Erythroblast (primary cell): ENCODE measurements around the gene CDH2.

Source experiments
- DNase-seq, 2 experiments: peaks; one replicate each; lab custom pipeline; 2025; lab: John Stamatoyannopoulos, UW
- GATA1 ChIP-seq: IDR thresholded peaks from 2 replicates; pipeline ENCODE4 v1.6.1; 2011; ENCODE audit warnings: low read depth, mild to moderate bottlenecking, control low read depth, low read length, moderate library complexity
- POLR2A ChIP-seq: IDR thresholded peaks from 2 replicates; pipeline ENCODE4 v1.6.1; 2011; ENCODE audit warnings: mild to moderate bottlenecking, low read length

Gene CDH2

DNA sequence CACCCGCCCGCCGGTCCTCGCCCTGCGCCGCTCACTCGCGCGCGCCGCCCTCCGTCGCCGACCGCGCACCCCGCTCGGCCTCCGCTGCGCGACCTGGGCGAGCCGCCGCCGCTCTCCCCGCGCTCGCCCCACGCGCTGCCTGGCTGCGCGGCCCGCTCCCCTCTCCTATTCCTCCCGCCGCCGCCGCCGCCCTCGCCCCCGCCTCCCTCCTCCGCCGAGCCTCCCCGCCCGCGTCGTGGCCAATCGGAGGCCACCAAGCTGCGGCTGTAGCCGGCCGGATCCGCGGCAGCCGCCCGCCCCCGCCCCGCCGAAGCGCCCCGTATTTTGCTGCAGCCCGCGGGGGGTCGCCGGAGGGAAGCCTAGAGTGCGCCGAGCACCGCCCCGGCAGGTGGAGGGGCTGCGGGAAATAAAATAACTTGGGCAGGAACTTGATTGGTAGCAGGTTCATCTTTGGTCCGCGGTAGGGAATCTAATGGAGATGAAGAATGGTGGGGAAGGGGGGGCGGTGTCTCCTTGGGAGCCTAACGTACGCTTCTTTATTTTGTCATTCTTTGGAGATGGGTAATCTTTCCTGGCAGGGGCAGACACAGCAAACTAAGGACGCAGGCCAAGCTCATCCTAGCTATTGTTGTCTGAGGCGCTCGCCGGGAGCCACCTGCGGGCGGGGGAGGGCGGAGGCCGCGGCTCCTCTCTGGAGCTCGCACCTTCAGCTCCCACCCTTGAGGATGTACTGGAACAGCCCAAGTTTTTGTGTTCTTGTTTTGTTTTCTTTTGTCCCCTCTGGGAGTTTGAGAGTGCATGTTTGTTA is 1.1 kb upstream of the CDH2 start:
- no peak for DNase-seq
- TF ChIP-seq GATA1, result no peak
- no peak for TF ChIP-seq POLR2A

DNA sequence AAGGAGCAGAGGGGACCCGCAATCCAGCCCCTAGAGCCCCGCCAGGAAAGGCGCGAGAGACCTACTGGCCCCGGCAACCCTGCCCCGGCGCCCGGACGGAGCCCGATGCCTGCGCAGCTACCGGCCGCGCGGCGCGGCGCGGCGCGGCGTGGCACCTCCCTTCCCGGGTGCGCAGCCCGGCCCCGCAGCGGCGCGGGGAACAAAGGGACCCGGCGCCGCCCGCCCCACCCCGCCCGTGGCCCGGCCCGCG is 307 bp downstream of the CDH2 start:
- no peak for TF ChIP-seq GATA1
- no peak for TF ChIP-seq POLR2A
- no peak for DNase-seq

DNA sequence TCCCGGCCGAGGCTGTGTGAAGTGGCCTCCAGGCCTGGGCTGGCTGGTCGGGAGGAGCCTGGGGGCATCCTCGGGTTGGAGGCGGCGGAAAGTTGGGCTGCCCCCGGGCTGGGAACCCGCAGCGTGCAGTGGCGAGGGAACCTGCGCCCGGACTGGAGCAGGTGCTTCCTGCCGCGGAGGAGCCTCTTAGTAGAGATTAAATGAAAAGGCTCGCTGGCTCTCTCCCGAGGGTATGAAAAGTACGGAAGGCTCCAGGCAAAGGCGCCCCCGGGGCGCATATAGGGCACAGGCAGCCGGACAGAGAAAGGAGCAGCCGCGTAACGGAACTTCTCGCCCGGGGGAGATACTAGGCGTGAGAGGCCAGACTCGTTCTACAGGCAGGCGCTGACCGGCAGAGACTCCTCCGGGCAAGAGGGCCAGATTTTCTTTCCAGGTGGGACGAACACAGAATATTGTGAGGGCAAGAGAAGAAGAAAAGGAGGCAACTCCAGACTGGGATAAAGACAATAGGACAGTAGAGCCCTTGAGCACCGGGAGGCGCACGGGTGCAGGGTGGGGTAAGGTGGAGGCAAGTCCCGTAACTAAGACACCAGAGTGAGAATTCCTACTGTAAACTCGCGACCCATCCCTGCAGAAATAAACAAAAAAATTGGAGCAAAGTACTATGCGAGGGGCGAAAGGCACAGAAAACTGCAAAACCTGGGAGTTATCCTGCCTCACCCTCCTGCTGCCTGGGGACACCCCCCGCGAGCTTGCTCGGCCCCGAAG is 816 bp downstream of the CDH2 start:
- TF ChIP-seq POLR2A (no peak), GATA1 (no peak)
- DNase-seq, result no peak

DNA sequence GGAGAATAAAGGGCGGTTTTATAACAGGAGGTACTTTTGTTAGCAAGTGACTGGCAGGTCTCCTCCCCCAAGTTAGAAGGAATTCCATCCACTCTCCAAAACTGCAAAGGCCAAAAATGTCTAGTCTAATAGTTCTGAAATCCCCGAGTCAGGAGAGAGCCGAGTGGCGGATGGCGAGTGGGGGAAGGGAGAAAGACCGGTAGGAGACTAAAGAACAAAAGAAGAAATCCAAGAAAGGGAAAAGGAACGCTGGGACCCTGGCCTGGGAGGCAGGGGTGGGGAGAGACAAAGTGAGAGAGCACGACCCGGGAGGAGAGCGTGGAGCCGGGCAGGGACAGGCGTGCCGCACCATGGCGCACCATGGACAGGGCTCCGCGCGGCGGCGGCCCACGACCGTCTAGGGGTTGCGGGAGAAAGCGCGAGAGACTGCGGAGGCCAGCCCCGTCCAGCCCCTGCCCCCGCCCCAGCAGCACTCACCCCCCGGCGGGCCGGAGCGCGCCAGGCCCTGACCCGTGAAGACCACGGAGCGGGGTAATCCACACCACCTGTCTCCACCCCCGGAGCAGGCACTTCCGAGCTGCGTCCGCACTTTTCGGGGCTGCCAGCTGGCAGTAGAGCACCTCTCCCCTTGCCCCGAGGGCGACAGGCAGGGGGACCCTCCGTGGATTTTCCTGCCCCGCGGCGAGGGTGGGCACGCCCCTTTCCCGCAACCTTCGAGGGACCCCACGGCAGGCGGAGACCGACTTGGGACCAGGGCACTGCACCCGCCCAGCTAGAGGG is 1.6 kb downstream of the CDH2 start:
- DNase-seq, result no peak
- TF ChIP-seq POLR2A (no peak), GATA1 (no peak)

DNA sequence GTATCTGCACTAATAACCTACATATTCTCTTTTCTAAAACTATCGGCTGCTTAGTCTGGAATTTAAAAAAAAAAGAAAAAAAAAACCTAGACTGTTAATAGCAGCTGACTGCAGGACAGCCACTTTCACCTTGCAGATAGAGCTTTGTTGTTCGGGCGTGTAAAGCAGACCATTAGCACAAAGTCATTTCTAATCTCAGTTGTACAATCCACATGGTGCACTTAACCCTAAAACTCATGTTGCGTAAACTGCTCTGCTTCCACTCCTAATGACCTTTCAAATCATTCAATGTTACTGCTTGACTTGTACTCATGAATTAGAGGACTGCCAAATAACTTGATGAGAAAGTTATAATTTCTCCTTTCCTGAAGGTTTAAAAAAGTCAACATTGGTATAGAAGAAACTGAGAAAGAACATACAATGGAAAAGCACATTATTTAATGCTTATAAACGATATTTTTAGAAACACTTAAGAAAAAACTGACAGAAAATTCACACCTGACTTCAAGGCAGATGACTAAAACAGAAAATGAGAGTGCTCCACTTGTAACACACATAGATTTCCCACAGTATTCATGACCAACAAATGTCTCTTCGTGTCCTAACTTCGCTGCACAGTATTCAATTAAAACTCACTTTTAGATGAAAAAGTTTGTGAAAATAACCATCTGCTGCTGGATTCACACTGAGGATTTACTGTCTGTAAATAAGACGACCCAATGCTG is 2.6 kb downstream of the CDH2 start:
- TF ChIP-seq GATA1 (no peak), POLR2A (no peak)
- no peak for DNase-seq

DNA sequence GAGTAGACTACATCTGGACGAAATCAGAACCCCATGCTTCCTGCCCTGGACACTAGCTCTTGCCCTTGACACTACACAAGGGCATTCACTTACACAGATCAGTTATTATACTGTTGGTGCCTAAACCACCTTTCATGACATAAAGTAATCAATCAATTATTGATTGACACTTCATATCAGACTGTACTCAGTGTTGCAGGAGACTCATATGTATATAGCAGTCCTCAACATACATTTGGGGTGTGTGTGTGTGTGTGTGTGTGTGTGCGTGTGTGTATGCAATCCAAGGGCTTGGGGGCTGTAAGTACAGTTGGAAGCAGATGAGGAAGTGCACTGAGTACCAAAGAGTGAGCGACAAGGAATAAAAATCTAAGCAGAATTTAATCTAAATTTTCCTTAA is 5.1 kb downstream of the CDH2 start:
- TF ChIP-seq GATA1 (no peak), POLR2A (no peak)

DNA sequence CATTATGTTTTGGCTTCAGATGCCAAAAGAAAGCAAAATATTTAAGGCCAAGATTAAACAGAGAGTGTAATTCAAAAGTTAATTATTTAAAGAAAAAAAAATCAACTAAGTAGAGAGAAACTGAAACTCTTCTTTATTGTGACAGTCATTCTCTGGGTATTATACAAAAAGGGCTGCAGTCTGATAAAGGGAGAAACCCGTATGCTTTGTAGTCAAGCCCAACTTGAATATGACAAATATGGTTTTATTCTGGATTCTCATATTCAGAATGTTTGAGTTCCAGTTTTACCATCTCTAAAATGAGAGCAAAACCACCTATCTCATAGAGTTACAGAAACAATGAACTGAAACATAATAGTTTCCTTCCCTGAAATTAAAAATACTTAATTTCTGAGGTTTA is 8.2 kb downstream of the CDH2 start:
- no peak for DNase-seq
- TF ChIP-seq POLR2A (no peak), GATA1 (no peak)

More for the DNA sequence above, 5.1 kb downstream of the CDH2 start:
- DNase-seq, result no peak

DNA sequence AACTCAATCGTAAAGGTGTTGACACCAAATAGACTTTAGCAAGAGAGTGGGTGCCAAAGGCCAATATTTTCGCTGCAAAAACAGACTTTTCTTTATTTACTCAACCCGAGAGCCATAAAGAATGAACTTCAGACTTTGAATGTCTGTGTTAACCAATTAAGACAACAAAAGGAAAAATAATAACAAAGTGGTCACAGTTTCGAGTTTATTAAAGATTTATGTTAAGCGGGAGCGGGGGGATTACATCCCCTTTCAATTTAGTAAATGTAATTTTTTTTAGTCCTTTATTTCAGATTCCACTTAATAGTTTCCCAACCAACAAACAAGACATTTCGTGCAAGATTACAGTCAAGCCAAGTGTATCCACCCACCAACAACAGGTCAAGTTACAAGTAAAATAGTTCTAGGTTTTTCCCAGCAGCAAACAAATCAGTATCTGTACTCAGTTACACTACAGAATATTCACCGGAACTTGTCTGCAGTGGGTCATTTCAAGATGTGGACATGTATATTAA is 9.0 kb downstream of the CDH2 start:
- DNase-seq, result no peak
- TF ChIP-seq POLR2A, result no peak
- no peak for TF ChIP-seq GATA1

DNA sequence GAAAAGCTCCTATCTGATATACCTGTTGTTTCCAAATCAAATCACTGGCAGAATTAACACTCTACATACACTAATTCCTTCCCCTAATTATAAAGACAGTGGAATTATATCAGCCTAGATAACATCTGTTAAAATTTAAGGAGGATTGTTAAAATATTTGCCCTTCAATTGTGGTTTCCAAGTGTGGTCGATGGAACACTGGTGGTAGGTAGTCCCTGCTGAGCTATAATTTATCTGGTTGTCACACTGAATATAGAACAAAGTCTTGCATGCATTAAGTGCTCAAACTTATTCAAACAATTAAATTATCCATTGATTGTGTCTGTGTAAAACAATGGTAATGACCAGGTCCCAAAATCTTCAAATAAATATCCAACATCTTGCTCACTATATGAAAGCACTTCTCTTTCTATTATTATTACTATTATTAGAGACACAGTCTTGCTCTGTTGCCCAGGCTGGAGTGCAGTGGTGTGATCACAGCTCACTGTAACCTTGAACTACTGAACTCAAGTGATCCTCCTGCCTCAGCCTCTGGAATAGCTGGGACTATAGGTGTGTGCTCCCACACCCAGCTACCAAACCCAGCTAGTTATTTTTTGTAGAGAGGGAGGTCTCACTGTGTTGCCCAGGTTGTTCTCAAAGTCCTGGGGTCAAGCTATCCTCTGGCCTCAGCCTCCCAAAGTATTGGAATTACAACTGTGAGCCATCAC is 12.0 kb downstream of the CDH2 start:
- no peak for DNase-seq
- TF ChIP-seq GATA1 (no peak), POLR2A (no peak)

DNA sequence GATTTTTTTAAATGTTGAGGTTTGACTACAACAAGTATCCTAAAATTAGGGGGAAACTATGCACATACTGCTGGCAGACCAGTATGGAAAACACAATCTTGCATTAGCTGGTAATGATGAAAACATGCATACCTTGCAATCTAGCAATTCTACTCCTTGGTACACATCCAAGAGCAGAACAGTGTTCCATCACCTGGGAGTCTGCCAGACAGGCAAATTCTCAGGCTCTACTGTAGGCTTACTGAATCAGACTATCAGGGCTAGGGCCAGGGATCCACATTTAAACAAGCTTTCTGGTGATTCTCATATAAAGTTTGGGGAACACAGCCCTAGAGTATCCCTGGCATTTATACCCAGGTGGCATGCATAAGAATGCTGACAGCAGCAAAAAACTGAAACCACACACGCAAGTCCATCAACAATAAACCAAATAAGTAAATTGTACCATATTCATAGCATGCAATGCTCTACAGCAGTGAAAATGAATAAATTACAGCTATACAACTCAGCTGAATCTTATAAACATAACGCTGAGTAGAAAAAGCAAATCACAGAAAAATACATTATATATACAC is 13.6 kb downstream of the CDH2 start:
- DNase-seq, result no peak
- TF ChIP-seq POLR2A, result no peak
- TF ChIP-seq GATA1, result no peak

DNA sequence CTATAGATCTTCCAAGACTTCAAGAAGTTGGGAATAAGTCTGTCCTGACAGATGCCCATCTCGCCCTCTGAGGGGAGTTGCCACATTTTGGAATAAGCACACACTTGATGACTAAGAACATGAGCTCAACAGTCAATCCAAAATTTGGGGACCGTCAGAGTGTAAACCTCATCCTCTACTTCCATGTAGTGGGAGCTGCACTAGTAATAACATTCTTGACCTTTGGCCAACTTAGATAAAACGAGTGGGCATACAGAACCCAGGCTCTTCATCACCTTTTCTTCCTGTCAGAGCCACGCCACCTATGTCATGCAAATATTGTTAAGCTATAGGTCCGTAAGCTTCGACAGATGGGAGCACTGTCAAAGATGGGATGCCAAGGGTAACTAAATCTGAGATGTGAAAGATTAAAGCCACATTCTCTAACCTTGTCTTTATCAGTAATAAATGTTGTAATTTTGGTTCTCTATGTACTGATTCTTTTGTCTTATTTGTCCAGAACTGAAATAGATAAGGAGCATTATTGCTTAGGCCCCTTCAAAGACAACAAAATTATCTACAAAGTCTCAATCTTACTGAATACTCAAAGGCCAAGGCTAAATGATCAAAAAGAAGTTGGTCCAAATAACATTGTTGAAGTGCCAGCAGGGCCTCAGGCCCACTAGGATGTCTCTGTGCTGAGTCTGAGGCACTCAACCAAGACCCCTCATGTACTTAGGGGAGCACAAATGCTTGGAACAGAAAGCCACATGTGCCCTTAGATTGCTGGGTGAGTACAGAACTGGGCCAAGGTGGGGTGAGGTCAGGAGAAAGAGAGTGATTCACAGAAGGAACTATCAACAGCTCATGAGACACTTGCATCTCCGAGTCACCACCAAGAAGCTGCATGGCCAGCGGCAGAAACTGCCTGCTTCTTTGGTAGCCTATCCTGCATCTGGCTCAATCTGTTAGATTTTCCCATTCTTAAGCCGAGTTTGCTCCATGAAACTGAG is 15.0 kb downstream of the CDH2 start:
- DNase-seq, result no peak
- TF ChIP-seq POLR2A (no peak), GATA1 (no peak)
